Stimulated activated memory B cell treated with anti-CD40 and anti-IgM and Interleukin-4, amounts not matched to agents 10 μg/mL and 1 μg/mL and 100 μg/mL, for 72 hours (primary cell): ENCODE data around the gene ZBTB21.
A peak's percentile ranks its signal among the peaks of the same experiment; 100 is the strongest.

ENCODE experiments used
- ATAC-seq: fragments of 150-1000 bp; cut with Tn5 transposase; 2 replicates; pipeline ENCODE4 v1.10.0; 2021
- H3K27ac Mint-ChIP-seq: one replicate; pipeline ENCODE4 v1.8.0; 2022; ENCODE audit warnings: mild to moderate bottlenecking, mixed read lengths
- H3K27me3 Mint-ChIP-seq: one replicate; pipeline ENCODE4 v1.8.0; 2022; ENCODE audit warnings: mixed read lengths
- H3K36me3 Mint-ChIP-seq: one replicate; pipeline ENCODE4 v1.8.0; 2022; ENCODE audit warnings: mixed read lengths
- H3K4me1 Mint-ChIP-seq: one replicate; pipeline ENCODE4 v1.8.0; 2022; ENCODE audit warnings: mixed read lengths
- H3K4me3 Mint-ChIP-seq: one replicate; pipeline ENCODE4 v1.8.0; 2022; ENCODE audit warnings: mild to moderate bottlenecking, moderate library complexity, mixed read lengths
- H3K9me3 Mint-ChIP-seq: one replicate; pipeline ENCODE4 v1.8.0; 2022; ENCODE audit warnings: mixed read lengths

Gene ZBTB21

DNA sequence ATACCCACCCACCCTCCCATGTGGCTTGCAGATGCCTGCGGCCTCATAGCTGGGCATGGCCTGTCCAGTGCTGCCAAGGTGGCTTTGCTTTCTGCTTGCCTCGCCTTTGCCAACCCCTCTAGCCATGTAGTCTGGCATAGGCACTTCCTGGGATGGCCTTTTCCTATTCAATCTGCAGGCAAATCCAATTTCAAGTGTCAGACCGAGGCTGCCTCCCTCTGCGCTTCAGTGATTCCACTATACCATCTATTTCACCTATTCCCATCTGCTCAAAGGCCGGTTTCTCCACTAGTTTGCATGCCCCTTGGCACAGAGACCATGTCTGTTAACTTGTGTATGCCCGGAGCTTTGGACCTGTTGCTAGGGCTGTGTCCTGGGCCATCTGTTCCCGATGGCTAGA, 3.8 kb upstream of the ZBTB21 start:
- no peak overlapping the region for H3K4me3 Mint-ChIP-seq
- peaks cover 19% of the 10 kb centered on the region for H3K36me3 Mint-ChIP-seq
- H3K9me3 Mint-ChIP-seq = peaks cover 4% of the 10 kb centered on the region
- no peak for ATAC-seq
- no peaks in the 10 kb centered on the region for H3K27me3 Mint-ChIP-seq
- no peak overlapping the region for H3K27ac Mint-ChIP-seq
- H3K4me1 Mint-ChIP-seq = peaks cover 8% of the 10 kb centered on the region

DNA sequence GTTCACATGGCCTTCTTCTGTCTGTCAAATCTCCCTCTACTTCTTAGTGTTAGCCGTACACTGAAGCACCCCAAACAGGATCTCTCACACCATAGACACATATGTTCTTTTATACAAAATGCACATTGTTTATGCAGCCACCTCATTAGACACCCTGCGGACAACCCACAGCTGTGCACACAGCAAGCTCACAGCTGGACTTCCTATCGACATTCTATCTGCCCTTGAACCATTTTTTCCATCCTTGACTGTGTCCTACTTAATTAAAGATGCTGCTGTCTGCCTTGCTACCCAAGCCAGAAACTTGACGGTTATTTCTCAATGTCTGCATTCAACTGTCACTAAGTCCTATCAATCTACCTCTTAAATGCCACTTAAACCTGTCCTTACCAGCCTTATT, 3.2 kb upstream of the ZBTB21 start:
- ATAC-seq = no peak
- Mint-ChIP-seq H3K36me3 (peaks cover 19% of the 10 kb centered on the region), H3K27me3 (no peaks in the 10 kb centered on the region), H3K4me3 (no peak overlapping the region), H3K27ac (no peak overlapping the region), H3K4me1 (peaks cover 11% of the 10 kb centered on the region), H3K9me3 (peaks cover 4% of the 10 kb centered on the region)

DNA sequence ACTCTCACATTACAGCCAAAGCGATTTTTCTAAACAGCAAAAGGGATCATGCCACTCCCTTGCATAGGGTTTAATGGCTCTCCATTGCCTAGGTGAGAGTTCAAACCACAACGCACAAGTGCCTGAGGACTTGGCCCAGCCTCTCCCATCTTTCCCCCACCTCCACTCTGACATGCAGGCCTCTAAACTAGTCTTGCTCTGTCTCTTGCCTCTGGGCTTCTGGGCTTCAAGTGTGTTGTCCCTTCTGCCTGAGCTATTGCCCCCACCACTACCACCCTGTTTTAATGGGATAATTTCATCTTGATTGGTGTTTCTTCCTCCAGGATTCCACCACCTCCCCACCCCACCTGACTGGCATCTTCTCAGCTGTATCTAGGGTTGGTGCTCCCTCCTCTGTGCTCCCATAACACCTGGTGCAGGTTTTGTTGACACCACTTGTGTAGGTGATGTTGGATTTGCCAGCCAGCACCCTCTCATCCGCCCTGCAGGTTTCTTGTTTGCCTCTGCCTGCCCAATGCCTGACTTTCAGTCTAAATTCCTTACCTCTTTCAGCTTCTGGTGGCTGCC, 2.7 kb upstream of the ZBTB21 start:
- Mint-ChIP-seq H3K4me3 (peak overlapping the region; percentile 1), H3K9me3 (peaks cover 4% of the 10 kb centered on the region)

DNA sequence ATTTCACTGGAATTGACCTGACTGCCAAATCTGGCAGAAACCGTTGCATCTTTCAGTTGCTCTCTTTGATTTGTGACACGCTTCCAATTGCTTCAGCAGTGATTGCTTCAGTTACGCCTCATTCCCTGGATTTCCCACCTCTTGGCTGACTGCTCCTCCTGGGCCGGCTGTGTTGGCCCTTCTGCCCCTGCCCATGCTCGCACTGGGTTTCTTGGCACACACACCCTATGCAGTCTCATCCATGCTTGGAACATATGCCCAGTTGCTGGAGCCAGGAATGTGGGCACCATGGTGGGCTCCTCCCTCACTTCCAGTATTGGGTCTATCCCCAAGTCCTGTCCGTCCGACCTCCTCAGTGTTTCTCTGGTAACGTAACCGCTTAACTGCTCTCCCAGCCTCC, 2.2 kb upstream of the ZBTB21 start:
- Mint-ChIP-seq H3K4me3 (peak overlapping the region; percentile 1), H3K27me3 (no peaks in the 10 kb centered on the region), H3K4me1 (peaks cover 21% of the 10 kb centered on the region), H3K27ac (no peak overlapping the region), H3K9me3 (peaks cover 4% of the 10 kb centered on the region), H3K36me3 (peaks cover 28% of the 10 kb centered on the region)
- no peak for ATAC-seq

More for the DNA sequence above, 2.7 kb upstream of the ZBTB21 start:
- Mint-ChIP-seq H3K27ac (no peak overlapping the region), H3K36me3 (peaks cover 22% of the 10 kb centered on the region), H3K4me1 (peaks cover 16% of the 10 kb centered on the region), H3K27me3 (no peaks in the 10 kb centered on the region)
- ATAC-seq = no peak

DNA sequence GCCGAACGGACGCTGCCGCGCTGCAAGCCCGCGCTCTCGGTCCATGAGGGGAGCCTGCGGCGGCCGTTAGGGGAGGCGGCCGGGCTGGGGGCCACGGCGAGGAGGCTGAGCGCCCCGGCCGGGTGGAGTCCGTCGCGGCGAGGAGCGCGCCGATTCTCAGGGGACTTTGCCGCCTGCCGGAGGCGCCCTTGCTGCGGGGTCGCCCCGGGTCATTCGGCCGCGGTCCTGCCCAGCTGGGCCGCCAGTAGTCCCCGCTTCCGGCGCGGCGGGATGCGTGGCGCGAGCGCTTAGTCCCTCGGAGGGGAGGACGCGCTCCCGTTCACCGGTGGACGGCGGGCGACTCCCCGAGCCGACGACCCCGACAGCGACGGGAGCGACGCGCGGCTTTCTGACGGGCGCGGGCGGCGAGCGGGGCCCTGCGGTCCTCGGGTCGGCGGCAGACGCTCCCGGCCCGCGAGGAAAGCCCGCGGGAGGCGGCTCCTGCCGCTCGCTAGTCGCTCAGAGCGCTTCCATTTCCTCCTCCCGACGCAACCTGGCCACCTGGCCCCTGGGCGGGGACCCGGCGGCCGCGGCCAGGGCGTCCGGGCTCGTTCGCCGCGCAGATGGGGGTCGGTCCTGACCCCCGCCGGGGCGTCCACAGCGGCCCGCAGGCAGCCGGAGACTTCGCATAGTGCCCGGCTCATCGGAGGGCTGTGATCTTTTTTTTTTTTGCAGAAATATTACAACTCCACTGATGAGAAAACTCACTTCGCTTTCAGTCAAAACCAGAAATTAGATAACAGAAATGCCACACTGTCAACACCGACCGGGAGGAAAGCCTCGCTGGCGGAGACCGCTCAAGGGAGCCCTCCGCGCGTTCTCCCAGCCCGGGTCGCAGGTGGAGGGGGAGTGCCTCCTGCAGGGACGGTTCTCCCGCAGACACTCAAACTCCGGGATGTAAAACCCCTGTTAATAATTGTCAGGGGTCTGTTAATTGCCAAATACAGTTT, 641 bp upstream of the ZBTB21 start:
- peaks cover 37% of the 10 kb centered on the region for H3K36me3 Mint-ChIP-seq
- peak overlapping the region; percentile 93 for H3K27ac Mint-ChIP-seq
- peak overlapping the region; percentile 84 for H3K4me3 Mint-ChIP-seq
- peak; percentile 6 for ATAC-seq
- H3K9me3 Mint-ChIP-seq = peaks cover 7% of the 10 kb centered on the region
- H3K4me1 Mint-ChIP-seq = peaks cover 31% of the 10 kb centered on the region
- H3K27me3 Mint-ChIP-seq = no peaks in the 10 kb centered on the region

DNA sequence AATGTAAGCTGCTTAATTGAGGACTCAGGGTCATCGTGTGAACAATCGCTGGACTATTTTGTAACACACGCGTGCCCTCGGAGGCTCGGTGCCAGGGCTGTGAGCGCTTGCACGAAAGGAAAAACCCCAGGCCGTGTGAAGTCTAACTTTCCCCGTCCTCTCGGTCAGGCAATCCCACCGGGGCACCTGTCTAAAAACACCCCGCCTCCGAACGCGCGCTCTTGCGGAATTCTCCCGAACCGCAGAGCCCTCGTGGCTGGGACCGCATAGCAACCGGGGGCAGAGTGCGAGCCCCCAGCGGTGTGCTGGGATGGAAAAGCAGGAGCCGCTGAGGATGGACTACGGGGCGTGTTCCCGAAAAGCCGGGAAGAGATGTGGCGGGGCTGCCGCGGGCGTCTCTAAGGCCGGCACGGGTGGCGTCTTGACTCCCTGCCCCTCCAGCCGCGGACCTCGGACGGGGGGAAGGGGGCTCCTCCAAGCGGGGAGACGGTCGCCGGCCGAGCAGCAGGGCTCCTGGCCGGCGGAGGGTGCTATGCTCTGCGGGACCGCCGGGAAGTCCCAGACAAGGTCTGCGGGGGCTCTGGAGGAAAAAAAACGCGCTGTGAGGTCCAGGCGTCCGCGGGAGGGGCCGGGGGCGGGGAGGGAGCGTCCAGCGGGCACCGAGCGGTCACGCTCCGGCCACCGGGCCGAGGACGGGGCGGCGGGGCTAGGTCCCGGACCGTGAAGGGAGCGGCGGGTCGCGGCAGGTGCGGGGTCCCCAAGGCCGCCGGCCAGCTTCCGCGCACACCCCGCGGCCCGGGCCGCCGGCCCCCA, 936 bp downstream of the ZBTB21 start:
- H3K9me3 Mint-ChIP-seq = peaks cover 3% of the 10 kb centered on the region
- peaks cover 43% of the 10 kb centered on the region for H3K4me1 Mint-ChIP-seq
- no peaks in the 10 kb centered on the region for H3K27me3 Mint-ChIP-seq
- peak overlapping the region; percentile 93 for H3K27ac Mint-ChIP-seq
- peaks cover 37% of the 10 kb centered on the region for H3K36me3 Mint-ChIP-seq
- H3K4me3 Mint-ChIP-seq = peak overlapping the region; percentile 84
- peak; percentile 62 for ATAC-seq

DNA sequence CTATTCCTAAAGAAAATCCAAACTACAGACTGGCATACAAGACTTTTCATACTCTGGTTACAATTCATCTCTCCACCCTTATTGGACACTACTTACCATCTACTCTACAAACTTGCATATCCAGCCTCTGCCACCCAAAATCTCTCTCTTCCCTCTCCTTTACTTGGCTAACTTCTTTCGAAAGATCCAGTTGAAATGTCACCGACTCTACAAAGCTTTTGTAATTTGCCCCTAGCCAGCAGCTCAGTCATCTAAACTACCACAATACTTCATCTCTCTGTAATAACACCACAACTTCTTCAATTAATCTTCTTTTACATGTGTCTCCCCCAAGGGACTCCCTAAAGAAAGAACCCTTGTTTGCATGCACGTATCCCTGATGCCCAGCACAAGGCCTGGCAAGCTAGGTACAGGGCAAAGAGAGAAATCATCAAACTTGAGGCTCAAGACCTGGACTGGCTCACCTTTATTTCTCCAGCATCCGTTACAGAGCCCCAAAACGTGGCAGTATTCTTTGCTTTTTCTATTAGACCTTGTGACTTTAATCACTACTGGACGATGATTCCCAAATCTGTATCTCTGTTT, 2.7 kb downstream of the ZBTB21 start:
- Mint-ChIP-seq H3K4me1 (peaks cover 57% of the 10 kb centered on the region), H3K9me3 (peaks cover 3% of the 10 kb centered on the region)

DNA sequence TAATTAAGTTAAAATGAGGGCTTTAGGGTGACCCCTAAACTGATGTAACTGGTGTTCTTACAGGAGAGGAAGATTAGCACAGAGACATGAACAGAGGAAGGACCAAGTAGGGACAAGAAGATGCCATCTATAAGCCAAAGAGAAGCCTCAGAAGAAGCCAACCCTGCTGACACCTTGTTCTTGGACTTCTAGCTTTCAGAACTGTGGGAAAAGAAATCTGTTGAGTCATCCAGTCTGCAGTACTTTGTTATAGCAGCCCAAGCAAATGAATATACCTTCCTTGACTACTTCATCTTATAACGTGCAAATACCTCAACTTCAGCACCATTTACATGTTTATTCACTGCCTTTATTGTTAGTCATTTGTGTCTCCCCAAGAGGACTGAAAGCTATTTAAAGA, 3.4 kb downstream of the ZBTB21 start:
- no peak overlapping the region for H3K4me3 Mint-ChIP-seq
- no peaks in the 10 kb centered on the region for H3K27me3 Mint-ChIP-seq
- peaks cover 3% of the 10 kb centered on the region for H3K9me3 Mint-ChIP-seq
- H3K27ac Mint-ChIP-seq = peak overlapping the region; percentile 93
- H3K4me1 Mint-ChIP-seq = peaks cover 61% of the 10 kb centered on the region
- peaks cover 26% of the 10 kb centered on the region for H3K36me3 Mint-ChIP-seq
- ATAC-seq = no peak

More for the DNA sequence above, 2.7 kb downstream of the ZBTB21 start:
- peak overlapping the region; percentile 93 for H3K27ac Mint-ChIP-seq
- no peaks in the 10 kb centered on the region for H3K27me3 Mint-ChIP-seq
- no peak for ATAC-seq
- peak overlapping the region; percentile 24 for H3K4me3 Mint-ChIP-seq
- H3K36me3 Mint-ChIP-seq = peaks cover 26% of the 10 kb centered on the region

DNA sequence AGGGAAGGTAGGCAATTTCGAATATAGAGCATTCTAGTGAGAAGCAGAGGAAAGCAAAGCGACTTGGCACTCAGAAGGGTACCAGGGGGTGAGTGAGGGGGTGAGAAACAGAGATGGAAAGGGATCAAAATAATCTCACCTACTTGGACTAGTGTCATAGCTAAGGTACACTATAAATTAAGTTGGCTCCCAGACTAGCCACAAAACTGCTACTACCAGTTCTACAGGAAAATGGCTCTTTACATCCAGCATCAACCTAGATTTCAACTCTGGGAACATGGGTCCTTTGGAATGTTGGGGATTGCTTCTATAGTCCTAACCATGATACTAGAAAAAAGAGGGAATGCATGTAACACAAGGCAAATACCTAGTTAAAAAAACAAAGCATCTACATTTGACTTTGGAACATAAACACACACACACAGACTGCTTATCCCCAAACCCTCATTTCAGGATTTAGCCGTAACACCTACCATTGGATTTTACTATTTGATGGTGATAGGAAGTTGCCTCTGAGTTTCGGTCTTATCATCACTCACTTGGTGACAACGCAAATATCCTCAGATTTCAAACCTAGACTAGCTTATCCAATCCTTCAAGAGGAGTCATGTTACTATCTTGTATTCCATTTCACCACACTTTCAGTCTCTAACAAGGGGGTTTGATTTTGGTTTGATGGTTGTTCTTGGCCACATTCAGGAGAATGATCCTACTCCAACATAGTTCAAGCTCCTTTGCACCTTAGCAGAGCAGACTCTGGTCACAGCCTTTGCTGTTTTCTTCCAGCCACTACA, 5.6 kb downstream of the ZBTB21 start:
- Mint-ChIP-seq H3K9me3 (peaks cover 3% of the 10 kb centered on the region), H3K27me3 (no peaks in the 10 kb centered on the region), H3K4me1 (peaks cover 73% of the 10 kb centered on the region), H3K4me3 (no peak overlapping the region), H3K27ac (peak overlapping the region; percentile 72), H3K36me3 (peaks cover 40% of the 10 kb centered on the region)
- no peak for ATAC-seq

DNA sequence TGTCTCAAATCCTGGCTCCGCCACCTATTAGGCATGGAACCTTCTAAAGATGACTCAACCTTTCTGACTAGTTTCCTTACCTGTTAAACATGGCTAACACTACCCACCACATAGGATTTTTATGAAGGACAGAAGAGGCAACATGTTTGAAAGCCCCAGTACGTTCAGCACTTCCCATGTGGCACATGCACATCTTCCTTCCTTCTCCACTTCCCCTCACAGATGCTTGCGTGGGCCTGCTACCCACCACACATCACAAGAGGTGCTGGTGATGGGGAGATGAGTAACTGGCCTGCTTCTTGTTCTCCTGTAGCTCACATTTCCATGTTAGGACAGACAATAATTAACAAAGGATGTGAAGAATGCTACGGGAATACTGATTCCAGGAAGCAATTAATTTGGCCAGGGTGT, 7.1 kb downstream of the ZBTB21 start:
- Mint-ChIP-seq H3K27me3 (no peaks in the 10 kb centered on the region), H3K27ac (peak overlapping the region; percentile 72), H3K36me3 (peaks cover 52% of the 10 kb centered on the region), H3K9me3 (peaks cover 3% of the 10 kb centered on the region), H3K4me1 (peaks cover 77% of the 10 kb centered on the region), H3K4me3 (peak overlapping the region; percentile 28)
- ATAC-seq = peak; percentile 69

DNA sequence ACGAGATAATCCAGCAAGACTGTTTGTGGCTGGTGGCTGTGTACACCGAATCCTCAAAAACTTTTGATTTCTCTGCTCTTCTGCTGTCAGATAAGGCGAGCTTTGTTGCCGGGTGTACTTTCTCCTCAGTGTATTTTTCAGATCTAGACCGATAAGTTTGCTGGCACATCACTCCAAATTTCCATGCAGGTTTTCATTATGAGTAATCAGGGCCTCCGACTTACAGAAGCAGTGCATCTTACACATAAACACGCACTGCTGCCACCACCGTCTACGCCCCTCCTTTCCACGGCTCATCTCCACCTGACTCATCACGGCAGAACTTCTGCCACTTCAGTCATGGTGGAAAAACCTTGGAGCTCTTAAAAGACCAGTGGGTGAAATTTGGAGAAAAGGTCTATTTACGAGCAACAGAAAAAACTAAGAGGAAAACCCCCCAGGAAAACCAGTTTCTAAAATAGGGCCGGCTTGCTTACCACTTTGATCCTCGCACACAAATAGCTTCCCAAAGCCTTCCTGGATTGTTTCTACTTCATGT, 7.7 kb downstream of the ZBTB21 start:
- Mint-ChIP-seq H3K27ac (peak overlapping the region; percentile 72), H3K36me3 (peaks cover 50% of the 10 kb centered on the region)

DNA sequence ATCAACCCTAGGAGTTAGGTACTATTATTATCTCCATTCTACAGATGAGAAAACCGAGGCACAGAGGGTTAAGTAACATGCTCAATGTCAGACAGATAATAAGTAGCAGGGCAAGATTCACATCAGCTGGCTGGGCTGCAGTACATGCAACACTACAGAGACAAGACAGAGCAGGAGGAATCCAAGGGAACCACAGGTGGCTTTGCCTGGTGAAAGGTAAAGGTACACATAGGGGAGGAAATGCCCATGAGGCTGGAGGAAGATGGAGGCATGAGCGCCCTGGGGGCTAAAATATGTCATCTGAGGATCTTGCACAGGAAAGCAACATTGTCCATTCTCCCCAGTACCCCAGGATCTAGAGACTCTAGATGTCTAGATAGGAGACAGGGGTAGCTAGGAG, 8.4 kb downstream of the ZBTB21 start:
- H3K27me3 Mint-ChIP-seq = no peaks in the 10 kb centered on the region
- H3K27ac Mint-ChIP-seq = peak overlapping the region; percentile 72
- H3K4me1 Mint-ChIP-seq = peaks cover 66% of the 10 kb centered on the region
- H3K4me3 Mint-ChIP-seq = peak overlapping the region; percentile 61
- no peak for ATAC-seq
- peaks cover 50% of the 10 kb centered on the region for H3K36me3 Mint-ChIP-seq
- peaks cover 4% of the 10 kb centered on the region for H3K9me3 Mint-ChIP-seq

More for the DNA sequence above, 7.7 kb downstream of the ZBTB21 start:
- Mint-ChIP-seq H3K27me3 (no peaks in the 10 kb centered on the region), H3K9me3 (peaks cover 3% of the 10 kb centered on the region), H3K4me3 (peak overlapping the region; percentile 13), H3K4me1 (peaks cover 71% of the 10 kb centered on the region)
- ATAC-seq = peak; percentile 97

DNA sequence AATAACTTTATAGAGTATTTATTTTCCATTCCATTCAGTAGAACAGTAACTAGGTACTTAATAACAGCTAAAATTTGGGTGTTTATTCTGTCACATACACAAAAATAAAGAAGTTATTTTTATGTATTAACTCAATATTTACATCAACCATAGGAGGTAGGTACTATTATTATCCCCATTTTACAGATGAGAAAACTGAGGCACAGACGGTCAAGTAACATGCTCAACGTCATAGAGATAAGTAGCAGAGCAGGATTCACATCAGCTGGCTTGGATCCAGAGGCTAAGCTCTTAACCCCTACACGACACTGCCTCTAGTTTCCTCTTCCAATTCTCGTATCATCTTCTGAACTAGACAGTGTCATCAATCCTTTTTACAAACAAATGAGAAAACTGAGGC, 9.3 kb downstream of the ZBTB21 start:
- H3K36me3 Mint-ChIP-seq = peaks cover 53% of the 10 kb centered on the region
- peak overlapping the region; percentile 72 for H3K27ac Mint-ChIP-seq
- H3K27me3 Mint-ChIP-seq = no peaks in the 10 kb centered on the region
- H3K9me3 Mint-ChIP-seq = peaks cover 2% of the 10 kb centered on the region
- peaks cover 59% of the 10 kb centered on the region for H3K4me1 Mint-ChIP-seq
- no peak for ATAC-seq
- no peak overlapping the region for H3K4me3 Mint-ChIP-seq

DNA sequence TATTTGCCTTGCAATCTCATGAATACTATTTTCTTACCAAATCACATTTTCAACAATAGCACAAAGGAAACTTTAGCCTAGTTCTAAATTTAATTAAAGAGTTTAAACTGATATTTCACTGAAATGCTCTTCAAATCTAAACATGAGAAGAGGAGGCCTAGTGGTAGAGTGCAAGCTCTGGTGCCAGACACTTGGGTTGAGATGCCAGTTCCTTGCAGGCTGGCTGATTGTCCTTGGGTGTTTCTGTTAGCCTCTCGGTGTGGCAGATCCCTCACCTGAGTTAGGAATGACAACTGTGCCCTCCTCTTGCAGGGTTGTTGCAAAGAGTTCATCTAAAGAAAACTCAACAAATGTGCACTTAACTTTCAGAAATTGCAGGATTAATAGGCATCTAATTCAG, 12.5 kb downstream of the ZBTB21 start:
- H3K36me3 Mint-ChIP-seq = peaks cover 73% of the 10 kb centered on the region
- peaks cover 40% of the 10 kb centered on the region for H3K4me1 Mint-ChIP-seq
- ATAC-seq = no peak
- H3K9me3 Mint-ChIP-seq = peaks cover 9% of the 10 kb centered on the region
- no peaks in the 10 kb centered on the region for H3K27me3 Mint-ChIP-seq
- no peak overlapping the region for H3K4me3 Mint-ChIP-seq
- peak overlapping the region; percentile 66 for H3K27ac Mint-ChIP-seq
